ENCODE data around the gene SMCHD1. TPM values are rescaled to one million over a fixed set of nuclear protein-coding genes. Genes with fewer than 3 reads are reported as not detected.
"Not testable (repeated sequence)": the region's sequence is repeated elsewhere in the genome, so short reads cannot be mapped to it uniquely, and the experiment has no call there.

SMCHD1 gene
- polyA plus RNA-seq, 1 donor: 42.7 TPM

DNA sequence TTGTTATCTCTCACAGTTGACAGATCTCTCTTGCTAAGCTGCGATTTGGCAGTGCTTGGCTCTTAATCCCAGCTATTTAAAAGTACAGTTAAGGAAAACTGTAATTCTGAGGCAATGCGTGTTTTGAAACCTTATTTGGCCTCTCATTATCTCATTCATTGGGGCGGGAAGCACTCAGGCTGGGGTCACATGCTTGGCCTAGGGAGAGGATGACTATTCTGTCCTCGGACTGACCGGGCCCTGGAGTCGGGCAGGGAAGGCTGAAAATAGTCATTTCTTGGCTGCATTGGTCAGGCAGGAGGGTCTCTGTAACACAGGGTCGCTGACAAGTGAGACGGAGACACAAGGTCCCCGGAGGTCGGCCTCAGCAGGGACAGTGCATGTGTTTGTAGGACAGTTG lies 171.1 kb downstream of the SMCHD1 start:
- H3K4me3 ChIP-seq (ENCODE audit: low read length): no peak overlapping the region
- H3K4me1 ChIP-seq (ENCODE audit: control insufficient read depth, insufficient read depth, low read length): no peaks in the 10 kb centered on the region
- H3K36me3 ChIP-seq (ENCODE audit: control insufficient read depth, insufficient read depth, low read length): no peaks in the 10 kb centered on the region
- H3K27me3 ChIP-seq (ENCODE audit: control insufficient read depth, insufficient read depth, low read length): no peaks in the 10 kb centered on the region
- no peaks in the 10 kb centered on the region for H3K9me3 ChIP-seq (ENCODE audit: control insufficient read depth, low read depth, low read length)
- WGBS (ENCODE audit: insufficient coverage, low lambda C conversion rate): 50% methylated on average over 2 of the region's 10 CpGs
- DNase-seq: peak in 1 of 2 donors; percentile 15
- no peak overlapping the region for H3K27ac ChIP-seq (ENCODE audit: low read length)

DNA sequence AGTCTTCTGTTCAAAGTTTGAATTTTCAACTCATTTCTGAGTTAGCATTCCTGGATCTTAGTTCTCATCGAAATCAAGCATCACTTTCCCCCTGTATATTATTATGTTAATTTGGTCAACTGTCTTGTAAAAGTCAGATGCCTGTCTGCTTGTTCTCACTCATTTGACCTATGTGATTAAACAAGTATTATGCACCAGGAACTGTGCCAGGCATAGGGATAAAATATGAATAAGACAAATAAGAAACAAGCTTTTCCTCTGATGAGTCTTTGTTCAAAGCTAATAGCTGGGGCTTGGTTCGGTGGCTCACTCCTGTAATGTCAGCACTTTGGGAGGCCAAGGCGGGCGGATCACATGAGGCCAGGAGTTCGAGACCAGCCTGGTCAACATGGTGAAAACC lies 171.5 kb downstream of the SMCHD1 start:
- no peak for DNase-seq
- no peak overlapping the region for H3K27ac ChIP-seq (ENCODE audit: low read length)
- H3K27me3 ChIP-seq (ENCODE audit: control insufficient read depth, insufficient read depth, low read length): no peaks in the 10 kb centered on the region
- no peak overlapping the region for H3K4me3 ChIP-seq (ENCODE audit: low read length)
- no peaks in the 10 kb centered on the region for H3K36me3 ChIP-seq (ENCODE audit: control insufficient read depth, insufficient read depth, low read length)
- no peaks in the 10 kb centered on the region for H3K4me1 ChIP-seq (ENCODE audit: control insufficient read depth, insufficient read depth, low read length)
- 83% methylated on average over 1 of the region's 5 CpGs for WGBS (ENCODE audit: insufficient coverage, low lambda C conversion rate)
- no peaks in the 10 kb centered on the region for H3K9me3 ChIP-seq (ENCODE audit: control insufficient read depth, low read depth, low read length)

DNA sequence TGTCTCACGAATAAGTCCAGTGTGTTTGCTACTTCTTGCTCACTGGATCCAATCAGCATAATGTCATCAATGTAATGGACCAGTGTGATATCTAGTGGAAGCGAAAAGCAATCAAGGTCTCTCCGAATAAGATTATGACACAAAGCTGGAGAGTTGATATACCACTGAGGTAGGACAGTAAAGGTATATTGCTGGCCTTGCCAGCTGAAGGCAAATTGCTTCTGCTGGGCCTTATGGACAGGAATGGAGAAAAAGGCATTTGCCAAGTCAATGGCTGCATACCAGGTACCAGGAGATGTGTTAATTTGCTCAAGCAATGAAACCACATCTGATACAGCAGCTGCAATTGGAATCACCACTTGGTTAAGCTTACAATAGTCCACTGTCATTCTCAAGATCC lies 180.6 kb downstream of the SMCHD1 start:
- not testable (repeated sequence) for H3K4me1 ChIP-seq (ENCODE audit: control insufficient read depth, insufficient read depth, low read length); H3K27ac ChIP-seq (ENCODE audit: low read length); H3K27me3 ChIP-seq (ENCODE audit: control insufficient read depth, insufficient read depth, low read length); H3K4me3 ChIP-seq (ENCODE audit: low read length); H3K9me3 ChIP-seq (ENCODE audit: control insufficient read depth, low read depth, low read length); H3K36me3 ChIP-seq (ENCODE audit: control insufficient read depth, insufficient read depth, low read length); DNase-seq
- no CpG with 5 or more reads among the region's 3 CpGs for WGBS (ENCODE audit: insufficient coverage, low lambda C conversion rate)

DNA sequence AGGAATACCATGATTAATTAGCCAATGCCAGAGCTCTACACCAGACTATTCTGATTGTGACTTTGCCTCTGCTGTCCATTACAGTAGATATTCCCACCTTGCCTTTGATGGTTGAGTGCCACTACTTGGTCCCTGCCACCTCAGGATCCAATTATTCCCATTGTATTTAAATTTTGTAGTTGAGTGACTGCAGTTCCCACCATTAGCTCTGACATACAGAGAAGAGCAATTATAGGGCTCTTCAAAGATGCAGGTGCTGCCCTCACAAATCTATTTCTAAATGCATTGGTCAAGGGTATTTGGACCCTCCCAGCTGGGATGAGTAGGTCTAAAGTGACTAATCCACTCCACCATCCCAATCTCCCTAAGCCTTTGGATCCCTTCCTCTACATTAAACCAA lies 181.8 kb downstream of the SMCHD1 start:
- not testable (repeated sequence) for H3K36me3 ChIP-seq (ENCODE audit: control insufficient read depth, insufficient read depth, low read length); H3K4me1 ChIP-seq (ENCODE audit: control insufficient read depth, insufficient read depth, low read length); H3K27ac ChIP-seq (ENCODE audit: low read length); H3K27me3 ChIP-seq (ENCODE audit: control insufficient read depth, insufficient read depth, low read length); H3K4me3 ChIP-seq (ENCODE audit: low read length); H3K9me3 ChIP-seq (ENCODE audit: control insufficient read depth, low read depth, low read length); DNase-seq

DNA sequence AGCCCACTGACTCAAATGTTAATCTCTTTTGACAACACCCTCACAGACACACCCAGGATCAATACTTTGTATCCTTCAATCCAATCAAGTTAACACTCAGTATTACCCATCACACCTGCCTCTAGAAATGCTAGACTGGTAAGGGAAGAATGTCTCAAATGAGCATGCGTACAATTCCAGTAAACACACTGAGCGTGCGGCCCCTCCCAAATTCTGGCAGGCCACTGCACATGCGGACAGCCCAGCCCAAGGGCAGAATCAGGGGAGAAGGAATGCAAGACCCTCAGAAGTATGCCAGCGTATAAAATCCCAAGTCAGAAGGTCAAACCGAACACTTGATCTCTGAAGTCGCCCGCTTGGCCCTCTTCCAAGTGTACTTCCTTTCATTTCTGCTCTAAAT lies 183.7 kb downstream of the SMCHD1 start:
- H3K4me1 ChIP-seq (ENCODE audit: control insufficient read depth, insufficient read depth, low read length): no peaks in the 10 kb centered on the region
- no peak for DNase-seq
- no peak overlapping the region for H3K27ac ChIP-seq (ENCODE audit: low read length)
- no peaks in the 10 kb centered on the region for H3K9me3 ChIP-seq (ENCODE audit: control insufficient read depth, low read depth, low read length)
- WGBS (ENCODE audit: insufficient coverage, low lambda C conversion rate): 60% methylated on average over 1 of the region's 8 CpGs
- no peaks in the 10 kb centered on the region for H3K36me3 ChIP-seq (ENCODE audit: control insufficient read depth, insufficient read depth, low read length)
- H3K27me3 ChIP-seq (ENCODE audit: control insufficient read depth, insufficient read depth, low read length): peaks cover 17% of the 10 kb centered on the region
- no peak overlapping the region for H3K4me3 ChIP-seq (ENCODE audit: low read length)

DNA sequence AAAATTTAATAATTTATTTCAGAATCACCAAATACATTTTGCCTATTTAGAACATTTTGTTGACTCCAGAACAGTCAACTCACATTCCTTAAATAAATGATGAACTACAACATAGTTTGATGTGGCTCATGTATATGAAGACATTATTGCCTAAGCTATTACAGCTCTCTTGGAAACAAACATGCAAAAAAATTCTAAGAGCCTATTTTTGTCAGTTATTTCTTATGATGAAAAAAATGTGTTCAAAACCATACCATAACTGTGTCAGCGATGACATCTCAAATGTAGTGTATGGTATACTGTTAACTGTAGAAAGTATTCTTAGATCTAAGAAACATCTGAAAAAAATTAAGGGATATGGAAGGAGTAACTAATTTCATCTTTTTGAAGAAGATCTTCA lies 185.0 kb downstream of the SMCHD1 start:
- no peaks in the 10 kb centered on the region for H3K9me3 ChIP-seq (ENCODE audit: control insufficient read depth, low read depth, low read length)
- DNase-seq: no peak
- no CpG with 5 or more reads among the region's 1 CpG for WGBS (ENCODE audit: insufficient coverage, low lambda C conversion rate)
- H3K4me3 ChIP-seq (ENCODE audit: low read length): no peak overlapping the region
- no peaks in the 10 kb centered on the region for H3K4me1 ChIP-seq (ENCODE audit: control insufficient read depth, insufficient read depth, low read length)
- peaks cover 30% of the 10 kb centered on the region for H3K27me3 ChIP-seq (ENCODE audit: control insufficient read depth, insufficient read depth, low read length)
- H3K27ac ChIP-seq (ENCODE audit: low read length): no peak overlapping the region
- H3K36me3 ChIP-seq (ENCODE audit: control insufficient read depth, insufficient read depth, low read length): no peaks in the 10 kb centered on the region

DNA sequence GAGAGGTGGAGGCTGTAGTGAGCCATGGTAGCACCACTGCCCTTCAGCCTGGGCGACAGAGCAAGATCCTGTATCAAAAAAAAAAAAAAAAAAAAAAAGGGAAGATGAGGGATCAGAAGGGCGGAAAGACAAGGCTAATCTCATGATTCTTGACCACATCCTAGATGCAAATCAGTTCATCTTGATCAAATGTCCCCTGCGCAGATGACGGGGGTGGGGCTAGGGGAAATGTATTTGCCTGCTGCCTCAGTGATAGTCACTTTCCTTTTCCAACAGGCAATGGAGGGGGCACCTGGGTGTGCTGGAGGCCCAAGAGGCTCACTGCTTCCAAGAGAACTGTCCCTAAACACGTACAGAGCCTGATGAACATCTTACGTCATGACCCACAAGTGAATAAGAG lies 187.6 kb downstream of the SMCHD1 start:
- H3K4me3 ChIP-seq (ENCODE audit: low read length): no peak overlapping the region
- no peak overlapping the region for H3K27ac ChIP-seq (ENCODE audit: low read length)

DNA sequence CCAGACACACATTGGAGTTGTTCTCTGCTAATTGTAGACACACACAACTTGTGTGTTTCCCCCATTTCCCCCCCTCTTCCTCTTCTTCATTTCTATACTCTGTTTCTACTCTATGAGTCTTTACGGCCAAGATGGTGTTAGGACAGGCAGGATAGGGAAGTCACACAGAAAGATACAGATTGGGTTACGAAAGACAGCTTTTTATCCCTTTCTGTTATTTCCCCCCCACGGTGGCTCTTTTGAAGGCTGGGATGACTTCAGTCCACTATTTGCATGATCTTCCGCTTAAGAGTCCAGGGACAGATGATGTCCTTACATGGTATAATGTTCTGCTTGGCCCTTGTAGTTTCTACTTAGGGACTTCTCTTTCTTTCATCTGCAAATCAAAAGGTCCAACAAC lies 189.6 kb downstream of the SMCHD1 start:
- no peak for DNase-seq
- Histone ChIP-seq H3K36me3 (ENCODE audit: control insufficient read depth, insufficient read depth, low read length) (no peaks in the 10 kb centered on the region), H3K4me3 (ENCODE audit: low read length) (no peak overlapping the region), H3K9me3 (ENCODE audit: control insufficient read depth, low read depth, low read length) (peaks cover 4% of the 10 kb centered on the region), H3K4me1 (ENCODE audit: control insufficient read depth, insufficient read depth, low read length) (peaks cover 2% of the 10 kb centered on the region), H3K27me3 (ENCODE audit: control insufficient read depth, insufficient read depth, low read length) (peaks cover 72% of the 10 kb centered on the region), H3K27ac (ENCODE audit: low read length) (no peak overlapping the region)
- WGBS (ENCODE audit: insufficient coverage, low lambda C conversion rate): 80% methylated on average over 1 of the region's 4 CpGs

More for the DNA sequence above, 187.6 kb downstream of the SMCHD1 start:
- no CpG with 5 or more reads among the region's 6 CpGs for WGBS (ENCODE audit: insufficient coverage, low lambda C conversion rate)
- peaks cover 4% of the 10 kb centered on the region for H3K9me3 ChIP-seq (ENCODE audit: control insufficient read depth, low read depth, low read length)
- no peaks in the 10 kb centered on the region for H3K36me3 ChIP-seq (ENCODE audit: control insufficient read depth, insufficient read depth, low read length)
- peaks cover 2% of the 10 kb centered on the region for H3K4me1 ChIP-seq (ENCODE audit: control insufficient read depth, insufficient read depth, low read length)
- no peak for DNase-seq
- H3K27me3 ChIP-seq (ENCODE audit: control insufficient read depth, insufficient read depth, low read length): peaks cover 54% of the 10 kb centered on the region

DNA sequence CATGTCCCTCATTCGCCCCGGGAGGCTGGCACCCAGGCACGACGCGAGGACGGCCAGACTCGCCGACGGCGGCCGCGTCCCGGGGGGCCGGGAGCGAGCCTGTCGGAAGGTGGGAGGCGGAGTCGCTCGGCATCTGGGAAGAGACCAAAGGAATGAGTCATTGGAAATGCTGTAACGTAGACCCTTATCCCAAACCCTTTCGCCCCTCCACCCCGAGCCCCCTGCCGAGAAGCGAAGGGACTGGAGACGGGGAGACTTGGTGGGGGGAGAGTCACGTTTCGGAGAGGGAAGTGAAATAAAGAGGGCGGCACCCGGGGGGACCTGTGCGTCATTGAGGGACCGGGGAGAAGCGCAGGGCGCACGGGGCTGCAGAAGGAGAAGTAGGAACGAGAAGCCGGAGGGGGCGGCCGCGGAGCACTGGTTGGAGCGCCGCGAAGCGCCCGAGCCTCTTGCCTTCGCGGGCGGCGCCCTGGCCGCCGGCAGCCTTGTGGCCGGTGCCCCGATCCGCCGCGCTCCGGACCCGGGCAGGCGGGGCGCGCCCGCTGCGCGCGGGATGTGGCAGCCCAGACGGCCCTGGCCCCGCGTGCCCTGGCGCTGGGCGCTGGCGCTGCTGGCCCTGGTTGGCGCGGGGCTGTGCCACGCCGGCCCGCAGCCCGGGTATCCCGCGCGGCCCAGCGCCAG lies 191.2 kb downstream of the SMCHD1 start, which contains the start of gene EMILIN2:
EMILIN2 (plus strand) TSS at position 371 of the 681 bp plus-strand sequence; CDS start at position 554, 183 bp downstream.
- H3K4me1 ChIP-seq (ENCODE audit: control insufficient read depth, insufficient read depth, low read length): peaks cover 2% of the 10 kb centered on the region
- WGBS (ENCODE audit: insufficient coverage, low lambda C conversion rate): no CpG with 5 or more reads among the region's 80 CpGs
- peak in 1 of 2 donors; percentile 62 for DNase-seq
- peaks cover 75% of the 10 kb centered on the region for H3K27me3 ChIP-seq (ENCODE audit: control insufficient read depth, insufficient read depth, low read length)
- H3K9me3 ChIP-seq (ENCODE audit: control insufficient read depth, low read depth, low read length): peaks cover 4% of the 10 kb centered on the region
- no peak within 1 kb of the TSS for H3K27ac ChIP-seq (ENCODE audit: low read length)
- H3K4me3 ChIP-seq (ENCODE audit: low read length): peak within 1 kb of the TSS; percentile 37
- no peaks in the 10 kb centered on the region for H3K36me3 ChIP-seq (ENCODE audit: control insufficient read depth, insufficient read depth, low read length)

DNA sequence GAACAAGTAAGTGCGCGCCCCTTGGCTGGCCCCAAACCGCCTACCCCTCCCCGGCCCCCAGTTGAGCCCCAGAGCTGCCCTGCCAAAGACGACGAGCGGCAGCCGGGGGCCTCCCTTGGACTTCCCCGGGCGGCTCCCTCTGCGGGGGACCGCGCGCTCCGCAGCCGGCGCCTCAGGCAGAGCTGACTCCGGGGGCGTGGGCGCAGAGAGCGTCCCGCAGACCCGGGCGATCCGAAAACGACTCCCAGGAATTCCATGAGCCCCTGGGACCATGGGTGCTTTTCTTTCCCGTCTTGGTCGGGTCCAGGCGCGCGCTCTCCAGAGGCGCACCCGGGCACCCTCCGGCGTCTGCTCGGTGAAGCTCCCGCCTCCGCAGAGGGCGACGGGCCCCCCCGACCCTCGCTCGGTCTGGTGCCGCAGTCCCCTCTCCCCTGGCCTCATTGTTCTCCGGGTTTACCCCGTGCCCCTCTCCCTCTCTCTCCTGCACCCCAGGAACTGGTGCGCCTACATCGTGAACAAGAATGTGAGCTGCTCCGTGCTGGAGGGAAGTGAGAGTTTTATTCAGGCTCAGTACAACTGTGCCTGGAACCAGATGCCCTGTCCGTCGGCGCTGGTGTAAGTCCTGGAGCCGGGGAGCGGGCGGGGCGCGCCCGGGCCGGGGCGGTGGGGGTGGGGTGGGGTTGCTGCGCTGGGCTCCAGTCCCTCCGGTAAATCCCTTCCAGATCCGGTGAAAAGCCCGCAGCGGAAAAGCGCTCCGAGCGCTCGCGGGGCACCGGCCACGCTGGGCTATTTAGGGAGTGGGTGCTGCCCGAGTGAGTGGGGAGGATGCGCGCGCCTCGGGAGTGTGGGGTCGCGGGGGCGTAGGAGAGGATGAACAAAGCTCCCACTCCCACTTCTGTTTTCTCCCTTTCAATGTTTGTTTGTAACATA lies 192.1 kb downstream of the SMCHD1 start:
- Histone ChIP-seq H3K36me3 (ENCODE audit: control insufficient read depth, insufficient read depth, low read length) (no peaks in the 10 kb centered on the region), H3K9me3 (ENCODE audit: control insufficient read depth, low read depth, low read length) (peaks cover 4% of the 10 kb centered on the region), H3K4me3 (ENCODE audit: low read length) (peak overlapping the region; percentile 30), H3K4me1 (ENCODE audit: control insufficient read depth, insufficient read depth, low read length) (peaks cover 2% of the 10 kb centered on the region), H3K27me3 (ENCODE audit: control insufficient read depth, insufficient read depth, low read length) (peaks cover 75% of the 10 kb centered on the region), H3K27ac (ENCODE audit: low read length) (no peak overlapping the region)
- peak in 1 of 2 donors; percentile 38 for DNase-seq
- WGBS (ENCODE audit: insufficient coverage, low lambda C conversion rate): no CpG with 5 or more reads among the region's 80 CpGs
